GM21367 (cell line): ENCODE results near the gene NCMAP.
A peak's percentile ranks its signal among the peaks of the same experiment; 100 is the strongest.
"Not testable (repeated sequence)": the region's sequence is repeated elsewhere in the genome, so short reads cannot be mapped to it uniquely, and the experiment has no call there.

Experiments
- ATAC-seq: cut with Tn5 transposase; IDR thresholded peaks from one replicate; pipeline ENCODE4 v1.9.1; 2021; ENCODE audit not compliant: unreplicated experiment

The NCMAP gene

GRCh38 chr1:24555591-24556413 lies at the start of gene NCMAP:
Gene NCMAP, plus strand, starts transcription at chr1:24556087. Its CDS starts 39,344 bp downstream, at chr1:24595431.
- ATAC-seq, result no peak

GRCh38 chr1:24506691-24507381 lies 49.1 kb upstream of the NCMAP start:
- ATAC-seq, result no peak

- ATAC-seq, result no peak
These were observed 48.5 kb upstream of the NCMAP start for GRCh38 chr1:24507405-24507804.

- ATAC-seq, result no peak
These were observed 47.0 kb upstream of the NCMAP start for GRCh38 chr1:24508911-24509310.

GRCh38 chr1:24513706-24514105 lies 42.2 kb upstream of the NCMAP start:
- ATAC-seq, result no peak

- no peak for ATAC-seq
These were observed 40.9 kb upstream of the NCMAP start for GRCh38 chr1:24514946-24515345.

- ATAC-seq, result not testable (repeated sequence)
These were observed 40.1 kb upstream of the NCMAP start for GRCh38 chr1:24515671-24516209.

GRCh38 chr1:24516506-24516905 lies 39.4 kb upstream of the NCMAP start:
- ATAC-seq, result no peak

GRCh38 chr1:24517898-24518297 lies 38.0 kb upstream of the NCMAP start:
- no peak for ATAC-seq

- ATAC-seq, result not testable (repeated sequence)
These were observed 35.6 kb upstream of the NCMAP start for GRCh38 chr1:24520282-24520681.

- ATAC-seq, result no peak
These were observed 30.3 kb upstream of the NCMAP start for GRCh38 chr1:24525606-24526005.

- ATAC-seq, result no peak
These were observed 29.8 kb upstream of the NCMAP start for GRCh38 chr1:24526045-24526444.

- ATAC-seq, result no peak
These were observed 28.8 kb upstream of the NCMAP start for GRCh38 chr1:24526940-24527542.

- no peak for ATAC-seq
These were observed 27.1 kb upstream of the NCMAP start for GRCh38 chr1:24528744-24529143.

GRCh38 chr1:24529292-24529691 lies 26.6 kb upstream of the NCMAP start:
- ATAC-seq, result not testable (repeated sequence)

- no peak for ATAC-seq
These were observed 20.9 kb upstream of the NCMAP start for GRCh38 chr1:24535021-24535424.

GRCh38 chr1:24535778-24536177 lies 20.1 kb upstream of the NCMAP start:
- no peak for ATAC-seq

- peak; percentile 65 for ATAC-seq
These were observed 19.5 kb upstream of the NCMAP start for GRCh38 chr1:24536391-24536840.

GRCh38 chr1:24540051-24540905 lies 15.6 kb upstream of the NCMAP start:
- no peak for ATAC-seq

- ATAC-seq, result no peak
These were observed 14.8 kb upstream of the NCMAP start for GRCh38 chr1:24540906-24541710.
